ENCODE results near the gene DGKZ.

GRCh38 chr11:46350695-46351094 is 3.4 kb downstream of the DGKZ start:
- TF ChIP-seq CTCF (IDR thresholded peaks at IDR 0.05) (no peak), POLR2AphosphoS5 (IDR thresholded peaks at IDR 0.05) (no peak)

Measured in stomach (tissue), 4 donors.